GOT3 (cell line): Measurements from ENCODE around the gene PIK3R5.

ENCODE experiments used
- DNase-seq: peaks from one replicate; lab custom pipeline; 2025; ENCODE audit warnings: mixed read lengths; lab: John Stamatoyannopoulos, UW

The PIK3R5 gene

DNA sequence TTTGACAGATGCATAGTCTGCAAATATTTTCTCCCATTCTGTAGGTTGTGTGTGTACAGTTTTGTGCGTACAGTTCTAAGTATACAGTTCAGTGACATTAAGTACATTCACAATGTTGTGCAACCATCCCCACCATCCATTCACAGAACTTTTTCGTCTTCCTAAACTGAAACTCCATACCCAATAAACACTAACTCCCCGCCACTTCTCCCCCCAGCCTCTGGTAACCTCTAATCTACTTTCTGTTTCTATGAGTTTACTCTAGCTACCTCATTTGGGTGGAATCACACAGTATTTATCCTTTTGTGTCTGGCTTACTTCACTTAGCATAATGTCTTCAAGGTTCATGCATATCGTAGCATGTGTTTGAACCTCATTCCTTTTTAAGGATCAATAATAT, 14.3 kb downstream of the PIK3R5 start:
- no peak for DNase-seq

DNA sequence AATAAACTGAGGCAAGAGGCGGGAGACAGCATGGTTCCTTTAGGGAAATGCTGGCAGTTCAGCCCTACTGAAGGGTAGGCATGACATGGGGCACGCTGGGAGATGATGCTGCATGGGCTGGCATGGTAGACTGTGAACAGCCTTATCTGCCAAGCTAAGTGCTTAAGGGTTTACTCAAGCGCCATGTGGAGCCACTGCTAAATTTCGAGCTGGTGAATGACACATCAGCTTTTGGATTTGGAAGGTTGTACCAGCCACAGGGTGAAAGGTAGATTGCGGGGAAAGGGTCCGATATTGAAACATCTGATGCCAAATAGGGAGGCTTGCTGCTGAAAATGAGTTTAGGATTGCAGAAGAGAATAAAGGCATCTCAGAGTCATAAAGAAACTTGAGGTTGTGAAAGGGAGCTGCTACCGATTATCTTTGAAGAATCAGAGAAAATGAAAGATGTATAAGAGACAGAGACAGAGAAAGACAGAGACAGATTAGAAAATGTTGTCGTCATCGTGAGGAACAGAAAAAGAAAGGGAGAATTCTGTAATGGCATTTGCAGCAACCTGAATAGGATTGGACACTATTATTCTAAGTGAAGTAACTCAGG, 16.3 kb downstream of the PIK3R5 start:
- no peak for DNase-seq

DNA sequence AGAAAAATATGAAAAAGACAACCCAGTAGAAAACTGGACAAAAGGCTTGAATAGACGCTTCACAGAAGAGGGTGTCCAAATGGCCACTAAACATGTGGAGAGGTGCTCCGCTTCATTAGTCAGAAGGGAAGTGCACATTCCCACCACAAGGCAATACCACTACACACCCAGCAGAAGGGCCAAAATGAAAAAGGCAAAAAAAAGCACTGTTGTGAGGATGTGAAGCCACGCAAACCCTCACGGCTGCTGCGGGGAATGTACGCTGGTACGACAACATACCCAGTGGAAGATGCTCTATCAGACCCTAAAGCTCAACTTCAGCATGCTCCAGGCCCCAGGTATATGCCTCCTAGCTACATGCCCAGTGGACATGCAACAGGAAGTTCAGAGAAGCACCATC, 17.0 kb downstream of the PIK3R5 start:
- DNase-seq: no peak

DNA sequence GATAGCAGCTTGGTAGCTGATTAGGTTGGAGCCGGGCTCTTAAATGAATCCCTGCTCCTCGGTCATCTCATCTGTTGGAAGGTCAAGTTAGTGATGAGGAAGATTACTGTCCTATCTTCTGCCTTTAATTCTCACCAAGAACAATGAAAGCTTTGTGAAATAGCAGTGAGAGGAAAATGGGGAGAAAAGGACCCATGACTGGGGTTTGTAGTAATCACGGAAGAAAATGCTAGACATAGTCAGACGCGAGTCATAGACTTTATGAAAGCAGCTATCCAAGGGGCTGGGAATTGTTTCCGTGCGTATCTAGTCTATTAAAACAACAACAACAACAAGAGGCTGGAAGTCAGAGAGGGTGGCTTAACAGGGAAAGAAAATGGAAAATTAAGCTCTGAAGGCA, 18.3 kb downstream of the PIK3R5 start:
- no peak for DNase-seq

DNA sequence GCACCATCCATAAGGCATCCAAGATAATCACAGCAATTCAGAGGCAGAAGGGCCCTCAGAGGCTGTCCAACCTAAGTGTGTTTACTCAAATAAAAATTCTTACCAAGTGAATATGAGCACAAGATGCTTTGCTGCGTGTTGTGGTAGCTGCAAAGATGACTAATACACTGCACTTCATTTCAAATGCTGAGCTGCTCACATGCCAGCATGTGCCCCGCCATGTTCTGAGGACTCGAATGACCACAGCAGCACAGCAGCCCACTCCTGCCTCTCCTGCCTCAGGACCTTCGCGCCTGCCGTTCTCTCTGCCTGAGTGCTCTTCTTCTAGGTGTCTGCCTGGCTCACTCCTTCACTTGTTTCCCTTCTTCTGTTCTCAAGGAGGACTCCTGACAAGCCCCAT, 19.0 kb downstream of the PIK3R5 start:
- no peak for DNase-seq

DNA sequence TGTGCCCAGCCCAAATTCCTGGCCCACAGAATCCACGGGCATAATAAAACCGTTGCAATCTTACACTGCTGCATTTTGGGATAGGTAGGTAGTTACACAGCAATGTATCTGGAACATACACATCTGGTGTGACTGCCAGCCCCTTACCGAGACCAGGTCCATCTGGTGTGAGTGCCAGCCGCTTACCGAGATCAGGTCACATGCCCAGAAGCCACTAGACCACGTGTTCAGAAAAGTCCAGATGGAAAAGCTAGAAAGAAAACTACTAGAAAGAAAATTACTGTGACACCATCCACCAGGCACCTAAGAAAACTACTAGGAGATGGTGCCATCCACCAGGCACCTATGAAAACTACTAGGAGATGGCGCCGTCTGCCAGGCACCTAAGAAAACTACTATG, 19.4 kb downstream of the PIK3R5 start:
- no peak for DNase-seq

DNA sequence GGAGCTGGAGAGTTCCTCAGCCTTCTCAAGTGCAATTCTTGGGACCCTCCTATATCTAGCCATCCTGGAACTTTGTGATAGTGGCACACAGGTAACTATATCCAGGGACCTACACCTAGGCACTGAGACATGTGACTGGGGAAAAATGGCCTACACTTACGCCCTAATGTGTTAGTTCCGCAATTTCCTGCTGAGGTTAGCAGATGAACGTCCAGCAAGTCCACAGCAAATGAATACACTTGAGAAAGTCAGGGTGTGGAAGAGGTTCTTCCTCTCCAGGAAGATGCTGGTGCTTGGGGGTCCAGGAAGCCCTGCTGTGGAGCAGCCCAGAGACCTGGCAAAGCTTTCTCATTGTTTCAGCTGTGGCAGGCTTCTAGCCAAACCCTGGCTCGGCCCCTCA, 20.8 kb downstream of the PIK3R5 start:
- DNase-seq: no peak

DNA sequence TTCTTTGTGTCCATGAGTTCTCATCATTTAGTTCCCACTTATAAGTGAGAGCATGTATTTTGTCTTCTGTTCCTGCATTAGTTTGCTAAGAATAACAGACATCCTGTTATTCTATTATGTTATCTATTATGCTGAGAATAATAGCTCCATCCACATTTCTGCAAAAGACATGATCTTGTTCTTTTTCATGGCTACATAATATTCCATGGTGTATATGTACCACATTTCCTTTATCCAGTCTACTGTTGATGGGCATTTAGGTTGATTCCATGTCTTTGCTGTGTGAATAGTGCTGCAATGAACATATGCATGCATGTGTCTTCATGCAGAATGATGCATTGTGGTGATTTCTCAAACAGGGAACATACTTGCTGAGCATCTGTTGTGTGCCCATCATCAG, 21.4 kb downstream of the PIK3R5 start:
- DNase-seq: no peak

DNA sequence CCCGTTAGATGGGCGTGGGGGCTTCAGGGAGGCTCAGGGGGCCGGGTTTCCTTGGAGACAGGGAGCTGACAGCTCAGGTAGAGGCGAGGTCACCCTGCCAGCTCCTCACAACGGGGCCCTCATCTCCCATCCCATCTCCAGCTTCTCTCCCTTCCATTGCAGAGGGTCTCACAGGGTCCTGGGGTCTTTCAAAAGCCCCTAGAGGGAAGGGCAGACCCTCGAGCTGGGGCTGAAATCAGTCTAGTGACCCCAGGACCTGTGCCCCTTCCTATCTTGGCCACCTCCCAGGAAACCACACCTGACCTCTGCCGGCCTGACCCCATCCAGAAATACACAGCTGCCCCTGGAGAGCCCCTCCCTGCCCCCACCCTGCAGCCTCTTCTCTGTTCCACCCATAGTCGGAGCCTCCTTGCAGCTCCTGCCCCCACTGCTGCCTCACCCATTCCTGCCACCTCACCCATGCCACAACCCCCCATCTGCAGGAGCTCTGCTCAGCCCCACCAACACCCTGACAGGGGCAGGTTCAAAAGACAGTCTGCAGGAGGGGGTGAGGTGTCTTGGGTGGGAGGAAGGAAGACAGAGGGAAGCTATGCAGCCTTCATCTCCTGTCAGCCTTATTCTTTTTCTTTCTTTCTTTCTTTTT, 23.4 kb downstream of the PIK3R5 start:
- no peak for DNase-seq

DNA sequence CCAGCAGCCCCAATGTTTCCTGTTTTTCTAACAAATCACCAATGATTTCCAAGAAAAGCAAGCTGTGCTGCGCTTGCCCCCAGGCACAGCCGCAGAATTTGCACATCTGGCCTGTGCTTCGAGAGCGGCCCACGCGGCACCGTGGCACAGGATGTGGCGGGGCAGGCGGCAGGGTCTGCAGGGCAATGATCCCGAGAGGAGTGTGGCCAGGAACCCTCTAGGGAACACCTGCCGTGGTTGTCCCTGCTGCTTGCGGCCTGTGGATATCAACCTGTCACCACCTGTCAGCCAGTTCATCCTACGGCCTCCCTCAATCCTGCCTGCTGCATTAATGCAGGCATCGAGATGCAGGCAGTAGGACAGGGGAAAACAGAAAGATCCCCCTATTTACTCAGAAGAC, 24.0 kb downstream of the PIK3R5 start:
- no peak for DNase-seq

DNA sequence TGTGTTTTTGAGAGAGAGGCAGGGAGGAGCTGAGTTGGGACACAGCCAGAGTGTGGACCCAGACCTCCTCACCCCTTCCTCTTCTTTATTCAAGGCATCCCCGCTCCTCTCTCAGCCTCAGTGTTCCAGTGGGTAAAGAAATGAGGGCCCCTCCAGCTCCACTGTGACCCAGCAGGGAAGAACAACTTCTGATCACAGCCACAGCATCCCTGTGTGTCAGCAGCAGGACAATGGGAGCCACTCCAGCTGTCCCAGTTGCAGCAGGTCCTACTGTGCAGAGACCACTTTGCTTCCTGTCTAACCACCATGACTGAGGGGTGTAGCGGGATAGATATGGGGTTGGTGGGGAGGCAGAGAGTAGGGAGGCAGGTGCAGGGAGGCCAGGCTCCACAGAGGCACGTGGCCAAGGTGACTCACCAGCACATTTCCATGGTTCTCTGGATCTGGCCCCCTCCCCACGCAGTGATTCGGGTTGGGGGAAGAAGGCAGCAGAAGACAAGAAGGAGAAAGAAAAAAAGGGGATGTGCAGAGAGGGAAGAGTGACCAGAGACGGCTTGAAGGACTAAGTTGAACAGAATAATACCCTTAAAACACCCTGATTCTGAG, 24.5 kb downstream of the PIK3R5 start:
- DNase-seq: no peak

DNA sequence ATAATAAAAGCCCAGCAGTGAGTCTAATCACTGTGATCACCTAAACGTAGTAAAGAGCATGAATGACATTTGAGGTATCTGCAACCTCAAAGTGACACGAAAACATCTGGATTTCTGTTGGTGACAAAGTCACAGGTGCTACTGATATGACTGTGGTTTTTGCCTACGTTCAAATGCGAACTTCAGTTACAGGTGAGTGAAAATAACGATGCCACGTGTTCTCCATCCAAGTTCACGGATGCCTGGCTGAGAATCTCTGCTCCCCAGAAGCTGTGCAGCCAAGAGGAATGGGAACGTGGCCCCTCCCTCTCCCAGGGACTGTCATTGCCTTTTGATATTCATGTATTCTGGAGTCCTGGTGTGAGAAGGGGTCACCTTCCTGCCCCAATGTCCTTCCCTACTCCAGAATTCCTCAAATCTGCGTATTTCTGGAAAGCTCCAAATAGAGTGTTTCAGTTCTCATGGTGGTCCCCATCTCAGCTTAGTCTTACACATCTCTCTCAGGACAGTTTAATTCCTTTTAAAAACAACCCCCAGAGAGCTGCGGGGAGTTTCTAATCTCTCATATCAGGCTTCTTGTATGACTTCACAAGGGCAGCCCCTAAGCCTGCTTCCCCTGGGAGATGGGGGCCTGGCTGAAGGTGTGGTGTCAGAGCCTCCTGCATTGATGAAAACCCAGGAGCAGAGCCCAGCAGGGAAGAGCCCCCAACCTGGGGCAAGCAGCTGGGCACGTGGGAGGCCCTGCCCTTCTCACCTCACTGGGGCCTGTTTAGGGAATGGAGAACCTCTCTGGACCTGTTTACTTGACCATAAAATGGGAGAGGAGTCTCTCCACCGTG, 25.8 kb downstream of the PIK3R5 start:
- DNase-seq: no peak

DNA sequence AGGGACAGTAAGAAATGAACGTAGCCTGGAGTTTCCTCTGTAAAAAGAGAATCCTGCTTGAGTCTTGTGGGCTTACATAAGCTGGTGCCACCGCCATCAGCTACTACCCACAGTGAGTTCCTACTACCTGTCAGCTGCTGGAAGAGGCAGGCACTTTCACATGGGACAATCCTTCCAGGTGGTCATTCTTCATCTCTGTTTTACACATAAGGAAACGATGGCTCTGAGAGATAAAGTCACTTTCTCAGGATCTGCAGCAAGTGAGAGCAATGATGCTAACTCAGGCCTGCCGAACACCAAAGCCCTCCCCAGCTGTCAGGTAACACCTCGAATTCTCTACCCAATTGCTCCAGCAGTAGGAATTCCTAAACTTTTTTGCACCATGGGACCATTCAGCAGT, 26.6 kb downstream of the PIK3R5 start:
- no peak for DNase-seq

DNA sequence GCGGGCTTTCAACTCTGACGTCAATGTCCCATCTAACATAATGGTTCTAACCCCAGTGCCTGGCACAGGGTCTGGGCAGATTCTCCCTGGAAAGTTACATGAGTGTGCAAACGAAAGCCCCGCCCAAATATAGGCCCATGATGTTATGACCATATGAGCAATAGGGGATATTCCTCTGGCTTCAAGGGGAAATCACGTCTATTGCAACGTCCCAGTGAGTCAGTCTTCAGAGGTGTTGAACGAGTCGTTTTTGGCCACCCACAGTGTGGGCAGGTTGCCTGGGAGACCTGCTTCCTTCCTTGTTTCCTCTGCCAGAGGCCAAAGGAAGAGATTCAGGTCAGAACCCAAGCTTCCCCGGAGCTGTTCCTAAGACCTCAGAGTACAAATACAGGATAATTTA, 30.3 kb downstream of the PIK3R5 start:
- no peak for DNase-seq

DNA sequence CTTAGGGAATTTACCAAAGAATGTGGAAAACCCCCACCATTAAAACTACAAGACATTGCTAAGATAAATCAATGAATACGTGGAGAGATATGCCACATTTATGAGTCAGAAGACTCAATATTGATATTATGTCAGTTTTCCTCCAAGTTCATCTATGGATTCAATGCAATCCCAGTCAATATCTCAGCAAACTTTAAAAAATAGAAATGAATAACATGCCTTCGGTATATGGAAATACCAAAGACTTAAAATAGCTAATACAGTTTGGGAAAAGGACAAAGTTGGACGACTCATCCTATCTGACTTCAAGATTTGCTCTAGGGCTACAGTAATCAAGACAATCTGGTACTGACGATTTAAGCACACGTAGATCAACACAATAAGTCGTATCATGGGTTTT, 31.2 kb downstream of the PIK3R5 start:
- no peak for DNase-seq

DNA sequence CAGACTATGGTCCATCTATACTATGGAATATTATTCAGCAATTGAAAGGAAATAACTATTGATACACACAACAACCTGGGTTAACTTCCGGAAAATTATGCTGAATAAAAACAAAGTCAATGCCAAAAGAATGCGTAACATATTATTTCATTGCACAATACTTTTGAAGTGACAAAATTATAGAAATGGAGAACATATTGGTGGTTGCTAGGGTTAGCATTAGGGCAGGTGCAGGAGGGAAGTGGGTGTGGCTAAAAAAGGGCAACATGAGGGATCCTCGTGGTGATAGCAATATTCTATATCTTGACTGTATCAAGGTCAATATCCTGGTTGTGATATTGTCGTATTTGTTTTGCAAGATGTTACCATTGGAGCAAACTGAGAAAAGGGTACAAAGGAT, 34.9 kb downstream of the PIK3R5 start:
- DNase-seq: no peak

DNA sequence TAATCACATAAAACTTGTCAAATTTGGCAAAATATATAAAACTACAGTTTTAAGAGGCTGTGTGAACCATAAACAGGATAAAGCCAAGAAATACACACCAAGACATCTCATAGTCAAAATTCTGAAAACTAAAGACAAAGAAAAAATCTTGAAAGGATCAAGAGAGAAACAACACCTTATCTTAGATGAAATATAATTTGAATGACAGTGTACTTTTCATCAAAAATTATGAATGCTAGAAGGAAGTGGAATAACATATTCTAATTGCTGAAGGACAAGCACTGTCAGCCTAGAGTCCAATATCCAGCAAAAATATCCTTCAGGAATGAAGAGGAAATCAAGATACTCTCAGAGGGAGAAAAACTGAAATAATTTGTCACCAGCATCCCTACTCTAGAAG, 37.2 kb downstream of the PIK3R5 start:
- no peak for DNase-seq

DNA sequence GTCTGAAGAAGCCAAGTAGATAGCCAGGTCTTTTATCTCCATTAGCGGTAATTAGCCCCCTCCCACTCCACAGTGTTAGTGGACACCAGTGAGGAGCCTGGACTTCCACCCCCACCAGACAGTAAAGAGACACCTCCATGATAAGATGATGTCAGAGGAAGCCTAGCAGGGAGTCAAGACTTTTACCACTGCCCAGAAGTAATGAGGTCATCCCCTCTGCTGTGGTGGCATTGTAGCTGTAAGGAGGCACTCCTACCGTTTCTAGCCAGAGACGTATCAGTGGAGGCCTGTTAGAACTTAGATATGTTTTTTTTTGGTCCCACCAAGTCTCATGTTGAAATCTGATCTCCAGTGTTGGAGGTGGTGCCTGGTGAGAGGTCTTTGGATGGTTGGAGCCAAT, 38.1 kb downstream of the PIK3R5 start:
- DNase-seq: no peak

DNA sequence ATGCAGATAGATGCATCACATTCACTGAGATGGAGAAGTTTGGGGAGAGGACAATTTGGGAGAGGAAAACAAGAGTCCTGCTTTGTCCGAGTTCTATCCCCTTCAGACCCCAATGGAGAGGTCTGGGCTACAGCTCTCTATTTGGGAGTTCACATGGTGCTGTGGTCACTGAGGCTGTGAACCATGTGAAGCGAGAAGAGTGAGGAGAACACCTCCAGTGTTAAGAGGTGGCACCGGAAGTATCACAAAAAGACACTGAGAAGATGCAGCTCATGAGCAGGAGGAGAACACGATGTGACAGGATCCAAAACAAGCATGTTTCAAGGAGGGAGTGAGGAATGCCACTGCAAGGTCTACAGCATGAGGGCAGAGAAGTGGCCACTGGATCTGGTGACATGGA, 39.7 kb downstream of the PIK3R5 start:
- no peak for DNase-seq

DNA sequence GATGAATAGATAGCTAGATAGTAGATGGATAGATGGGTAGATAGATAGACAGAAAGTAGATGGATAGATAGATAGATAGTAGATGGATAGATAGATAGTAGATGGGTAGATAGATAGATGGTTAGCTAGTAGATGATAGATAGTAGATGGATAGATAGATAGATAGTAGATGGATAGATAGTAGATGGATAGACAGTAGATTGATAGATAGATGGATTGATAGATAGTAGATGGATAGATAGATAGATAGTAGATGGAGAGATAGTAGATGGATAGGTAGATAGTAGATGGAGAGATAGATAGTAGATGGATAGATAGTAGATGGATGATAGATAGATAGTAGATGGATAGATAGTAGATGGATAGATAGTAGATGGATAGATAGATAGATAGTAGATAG, 40.4 kb downstream of the PIK3R5 start:
- no peak for DNase-seq

DNA sequence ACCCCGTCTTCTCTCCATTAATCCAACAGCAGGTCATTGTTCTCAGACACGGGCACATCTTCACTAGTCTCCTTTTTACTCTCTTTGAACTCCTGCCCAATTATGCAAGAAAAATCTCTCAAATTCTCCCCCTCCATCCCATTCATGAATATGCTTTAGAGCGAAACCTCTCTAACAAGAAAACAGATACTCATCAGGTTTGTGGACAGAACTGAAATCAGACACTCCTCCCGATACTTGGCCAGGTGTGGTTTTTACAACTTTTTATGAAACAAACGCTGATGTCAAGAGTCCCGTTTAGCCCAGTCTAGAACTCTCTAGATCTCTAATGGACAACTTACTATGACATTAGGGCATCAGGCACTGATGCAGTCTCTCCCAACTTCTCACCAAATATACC, 40.9 kb downstream of the PIK3R5 start:
- DNase-seq: no peak

DNA sequence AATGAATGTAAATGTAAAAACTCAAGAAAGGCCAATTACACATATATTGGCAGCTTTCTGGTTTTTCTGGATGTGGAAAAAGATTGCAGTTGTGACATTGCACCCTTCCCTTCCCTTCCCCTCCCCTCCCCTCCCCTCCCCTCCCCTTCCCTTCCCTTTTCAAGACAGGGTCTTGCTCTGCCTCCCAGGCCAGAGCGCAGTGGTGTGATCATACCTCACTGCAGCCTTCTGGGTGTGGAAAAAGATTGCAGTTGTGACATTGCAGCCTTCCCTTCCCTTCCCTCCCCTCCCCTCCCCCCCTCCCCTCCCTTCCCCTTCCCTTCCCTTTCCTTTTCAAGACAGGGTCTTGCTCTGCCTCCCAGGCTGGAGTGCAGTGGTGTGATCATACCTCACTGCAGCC, 41.7 kb downstream of the PIK3R5 start:
- DNase-seq: no peak

DNA sequence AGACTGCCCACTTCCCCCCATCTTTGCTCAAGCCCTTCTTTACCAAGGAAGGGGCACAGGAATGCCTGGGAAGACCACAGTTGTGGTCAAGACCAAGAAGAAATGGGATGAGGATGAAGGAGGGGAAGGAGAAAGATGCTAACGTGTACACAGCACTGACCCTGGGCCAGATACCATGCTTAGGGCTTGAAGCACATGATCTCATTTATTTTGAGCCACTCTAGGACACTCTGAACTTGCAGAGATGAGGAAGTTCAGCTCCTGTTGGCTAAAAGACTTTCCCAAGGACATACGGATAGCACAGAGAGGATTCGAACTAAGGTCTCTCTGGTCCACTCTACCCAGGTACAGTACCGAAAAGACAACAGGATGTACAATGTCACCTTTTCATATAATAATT, 42.6 kb downstream of the PIK3R5 start:
- no peak for DNase-seq
